Hippocampal formation (tissue), 2 donors: ENCODE results near the gene C19orf25.
"Not testable (repeated sequence)": the region's sequence is repeated elsewhere in the genome, so short reads cannot be mapped to it uniquely, and the experiment has no call there.

Experiments used
- DNase-seq, 2 donors: peaks; one replicate each; lab custom pipeline; 2025; lab: John Stamatoyannopoulos, UW

The C19orf25 gene

DNA sequence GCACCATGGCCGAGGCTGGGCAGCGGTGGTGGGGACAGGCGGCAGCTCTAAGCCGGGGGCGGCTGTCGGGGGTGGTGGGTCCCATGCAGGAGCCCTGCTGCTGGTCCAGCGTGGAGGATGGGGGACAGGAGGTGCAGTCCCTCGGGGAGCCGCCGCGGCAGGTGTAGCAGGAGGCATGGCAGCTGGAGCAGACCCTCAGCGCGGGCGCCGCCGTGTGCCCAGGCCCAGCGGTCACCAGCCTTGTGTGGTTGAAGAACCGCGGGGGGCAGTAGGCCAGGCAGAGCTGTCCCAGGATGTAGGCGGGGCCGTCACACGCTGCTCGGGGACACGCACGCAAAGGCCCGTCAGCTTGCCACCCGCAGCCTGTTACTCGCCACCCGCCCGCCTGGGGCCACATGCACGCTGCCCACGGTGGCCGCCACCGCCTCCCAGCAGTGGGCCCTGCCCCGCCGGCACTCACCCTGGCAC, 2.9 kb upstream of the C19orf25 start:
- DNase-seq = no peak

DNA sequence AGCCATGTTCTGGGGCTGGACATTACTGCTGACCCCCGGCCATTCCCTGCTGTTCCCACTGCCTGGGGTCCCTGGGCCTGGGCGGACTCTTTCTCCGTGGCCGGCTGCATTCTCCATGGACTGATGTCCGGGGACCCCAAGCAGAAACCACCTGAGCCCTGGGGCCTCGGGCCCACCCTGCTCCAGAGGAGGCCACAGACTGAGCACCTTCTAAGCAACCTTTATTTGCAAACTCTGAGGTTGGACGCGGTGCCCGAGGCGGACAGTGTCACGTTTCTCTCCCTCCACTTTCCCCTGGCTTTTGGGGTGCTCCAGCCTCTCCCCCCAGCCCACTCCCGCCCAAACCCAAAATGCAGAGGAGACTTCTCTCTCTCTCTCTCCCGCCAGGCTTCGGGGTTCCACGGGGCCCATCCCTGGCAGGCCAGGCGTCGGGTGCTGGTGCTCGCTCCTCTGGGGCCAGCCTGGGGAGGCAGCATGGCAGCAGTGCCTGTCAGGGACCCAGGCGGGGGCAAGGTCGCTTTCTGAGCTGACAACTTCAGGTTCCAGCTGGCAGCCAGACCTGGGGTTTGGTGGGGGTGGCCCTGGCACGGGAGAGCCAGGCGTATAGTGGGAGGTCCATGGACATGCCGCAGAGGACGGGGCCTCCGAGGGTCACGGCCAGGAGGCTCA, 2.3 kb upstream of the C19orf25 start:
- no peak for DNase-seq

DNA sequence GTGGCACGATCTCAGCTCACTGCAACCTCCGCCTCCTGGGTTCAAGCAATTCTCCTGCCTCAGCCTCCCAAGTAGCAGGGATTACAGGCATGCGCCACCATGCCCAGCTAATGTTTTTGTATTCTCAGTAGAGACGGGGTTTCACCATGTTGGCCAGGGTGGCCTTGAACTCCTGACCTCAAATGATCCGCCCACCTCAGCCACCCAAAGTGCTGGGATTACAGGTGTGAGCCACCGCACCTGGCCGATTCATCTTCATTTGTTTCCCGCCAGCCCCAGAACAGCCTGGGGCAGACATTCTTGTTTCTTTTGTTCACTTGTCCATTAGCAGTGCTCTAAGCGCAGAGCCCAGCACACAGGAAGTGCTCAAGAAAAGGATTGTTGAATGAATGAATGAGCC, 2.0 kb downstream of the C19orf25 start:
- not testable (repeated sequence) for DNase-seq

DNA sequence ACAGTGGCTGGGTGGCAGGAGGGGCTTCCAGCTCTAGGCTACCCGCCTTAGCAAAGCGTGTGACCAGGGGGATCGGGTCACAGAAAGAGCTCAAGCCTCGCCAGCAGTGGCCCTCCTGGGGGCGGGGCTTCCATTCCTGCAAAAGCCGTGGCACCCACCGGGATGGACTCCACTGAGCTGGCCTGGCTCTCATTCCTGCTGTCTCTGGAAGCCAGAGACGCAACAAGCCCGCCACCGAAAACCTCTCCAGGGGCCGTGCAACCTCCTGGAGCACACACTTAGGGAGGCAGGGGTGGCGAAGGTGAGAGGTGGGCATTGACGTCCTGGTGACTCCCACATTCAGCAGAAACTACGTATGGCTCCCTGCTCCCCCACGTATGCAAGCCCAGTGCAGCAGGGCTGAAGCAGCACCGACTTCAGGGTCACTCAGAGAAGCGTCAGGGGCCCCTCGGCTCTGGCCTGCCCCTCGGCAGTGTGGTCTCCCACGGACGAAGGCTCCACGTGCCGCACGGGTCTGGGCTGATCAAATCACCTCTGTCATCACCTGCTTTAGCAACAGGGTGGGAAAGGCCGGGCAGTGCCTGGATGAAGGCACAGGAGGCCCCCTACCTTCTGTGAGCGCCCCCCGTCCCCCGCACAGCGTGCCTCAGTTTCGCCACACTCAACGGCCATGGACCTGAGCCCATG, 3.1 kb downstream of the C19orf25 start:
- no peak for DNase-seq

DNA sequence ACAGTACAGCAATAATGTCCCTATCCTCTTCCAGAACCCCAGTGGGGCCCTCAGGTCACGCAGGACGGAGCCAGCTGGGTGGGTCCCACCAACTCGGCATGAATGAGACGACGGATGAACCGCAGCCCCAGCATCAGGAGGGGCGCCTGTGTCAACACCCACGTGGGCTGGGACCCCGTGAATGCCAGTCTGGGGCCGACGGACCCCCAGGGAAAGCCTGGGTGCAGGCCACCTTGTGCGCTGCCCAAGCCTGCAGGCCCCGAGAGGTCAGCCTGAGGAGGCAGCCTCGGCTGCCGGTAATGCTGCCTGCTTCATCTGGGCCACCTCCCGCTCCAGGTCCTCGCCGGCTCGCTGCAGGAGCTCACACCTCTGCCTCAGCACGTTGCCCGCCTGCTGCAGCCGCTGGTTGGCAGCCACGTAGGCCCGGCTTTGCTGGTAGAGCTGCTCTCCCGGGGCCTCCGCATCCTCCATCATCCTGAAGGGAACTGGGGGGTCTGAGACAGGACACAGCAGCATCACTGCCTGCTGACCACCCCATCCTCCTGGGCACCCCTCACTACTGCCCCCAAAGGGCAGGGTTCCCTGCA, 4.2 kb downstream of the C19orf25 start:
- DNase-seq = no peak

DNA sequence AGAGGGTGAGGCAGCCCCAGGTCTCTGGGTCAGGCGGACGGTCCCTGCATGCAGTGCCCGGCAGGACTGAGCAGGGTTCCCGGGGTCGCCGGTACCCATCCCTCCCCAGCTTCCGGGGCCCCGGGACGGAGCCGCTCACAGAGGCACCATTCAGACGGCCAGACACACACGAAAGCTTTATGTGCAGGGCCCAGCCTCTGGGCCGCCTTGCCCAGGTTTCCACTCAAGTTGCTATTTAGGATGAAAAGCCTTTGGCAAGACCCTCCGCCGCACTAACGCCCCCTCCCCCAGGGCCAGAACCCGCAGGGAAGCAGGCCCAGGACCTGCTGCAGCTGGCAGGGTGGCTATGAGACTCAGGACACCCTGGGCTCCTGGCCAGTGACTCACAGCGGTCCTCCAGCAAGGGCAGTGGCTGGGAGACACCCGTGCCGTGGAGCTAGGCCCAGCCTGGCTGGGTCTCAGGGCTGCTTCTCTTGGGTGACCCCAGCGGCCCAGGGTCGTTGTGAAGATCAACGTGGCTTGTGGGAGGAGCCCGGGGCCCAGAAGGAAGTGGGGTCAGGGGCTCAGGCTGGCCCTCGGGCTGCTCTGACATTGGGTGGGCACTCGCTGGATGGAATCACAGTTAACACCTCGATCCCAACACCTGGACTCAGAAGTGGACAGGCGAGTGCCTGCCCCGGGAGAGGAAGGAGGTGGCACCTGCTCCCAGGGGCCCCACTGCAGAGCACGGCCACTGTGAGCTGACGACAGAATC, 4.8 kb downstream of the C19orf25 start:
- peak; percentile 49 to 55 for DNase-seq

DNA sequence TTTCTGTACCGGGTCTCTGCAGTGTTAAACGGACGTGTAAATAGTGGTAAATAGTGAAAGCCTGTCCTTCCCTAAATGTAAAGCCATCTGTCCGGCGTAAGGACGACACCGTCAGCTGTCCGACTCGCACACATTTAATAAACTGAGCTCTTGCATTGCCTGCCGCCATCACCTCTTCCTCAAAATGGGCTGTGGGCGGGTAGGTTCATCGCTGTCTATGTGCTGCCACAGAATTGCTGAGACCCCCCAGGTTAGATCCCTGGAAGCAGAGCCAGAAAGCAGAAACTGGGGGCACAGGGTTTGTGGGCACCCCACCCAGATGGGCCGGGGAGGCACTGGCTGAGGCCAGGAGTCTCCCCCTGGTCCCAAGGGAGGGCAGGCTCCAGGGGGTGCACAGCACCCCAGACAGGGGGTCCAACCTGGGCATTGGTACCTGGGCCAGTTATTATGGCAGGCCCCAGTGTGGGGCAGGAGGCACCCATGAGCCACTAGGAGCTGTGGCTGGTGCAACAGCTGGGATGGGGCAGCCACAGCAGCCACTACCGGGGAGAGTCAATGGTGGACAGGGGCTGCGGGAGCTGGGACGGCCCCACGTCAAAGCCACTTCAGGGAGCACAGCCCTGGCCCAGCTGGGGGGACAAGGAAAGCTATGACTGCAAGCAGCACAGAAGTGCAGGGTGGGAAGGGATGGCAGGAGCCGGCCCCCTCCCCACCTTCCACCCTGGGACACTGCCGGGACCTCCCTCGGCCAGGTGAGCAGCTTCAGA, 5.7 kb downstream of the C19orf25 start:
- DNase-seq = no peak

DNA sequence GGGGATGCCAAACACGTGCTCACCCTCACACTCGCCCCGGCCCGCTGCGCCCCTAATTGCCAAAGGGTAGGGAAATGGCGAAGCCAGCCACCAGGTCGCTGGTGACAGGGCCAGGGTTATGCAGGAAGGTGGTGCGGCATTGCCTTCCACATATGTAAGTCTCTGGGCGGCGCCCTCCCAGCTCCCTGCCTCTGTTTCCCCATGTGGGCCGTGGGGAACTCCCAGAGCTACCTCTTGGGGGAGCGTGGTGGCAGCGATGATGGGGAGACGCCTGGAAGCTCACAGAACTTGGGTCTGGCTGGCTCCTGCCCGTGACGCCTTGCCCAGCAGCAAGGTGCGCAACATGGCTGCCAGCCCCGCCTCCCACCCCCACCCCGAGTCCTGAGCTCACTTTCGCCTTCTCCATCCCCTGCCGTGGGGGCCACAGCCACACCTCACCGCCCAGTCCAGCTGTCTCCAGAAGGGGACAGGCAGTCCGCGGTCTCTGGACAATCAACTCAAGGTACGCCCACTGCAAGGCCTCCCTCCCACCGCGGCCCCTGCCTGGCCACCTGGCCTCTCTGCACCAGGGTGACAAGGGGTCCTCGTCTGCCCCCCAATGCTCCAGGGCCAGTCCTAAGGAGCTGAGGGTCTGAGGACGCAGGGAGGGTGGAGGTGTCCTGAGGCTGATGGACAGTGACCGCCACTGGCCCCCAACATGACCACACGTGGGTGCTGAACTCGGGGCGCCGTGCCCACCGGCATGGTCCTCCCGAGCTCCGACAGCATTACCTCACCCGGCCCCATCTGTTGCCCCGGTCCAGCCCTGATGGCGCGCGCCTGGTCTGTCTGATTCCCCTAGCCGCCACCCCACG, 6.6 kb downstream of the C19orf25 start:
- no peak for DNase-seq

DNA sequence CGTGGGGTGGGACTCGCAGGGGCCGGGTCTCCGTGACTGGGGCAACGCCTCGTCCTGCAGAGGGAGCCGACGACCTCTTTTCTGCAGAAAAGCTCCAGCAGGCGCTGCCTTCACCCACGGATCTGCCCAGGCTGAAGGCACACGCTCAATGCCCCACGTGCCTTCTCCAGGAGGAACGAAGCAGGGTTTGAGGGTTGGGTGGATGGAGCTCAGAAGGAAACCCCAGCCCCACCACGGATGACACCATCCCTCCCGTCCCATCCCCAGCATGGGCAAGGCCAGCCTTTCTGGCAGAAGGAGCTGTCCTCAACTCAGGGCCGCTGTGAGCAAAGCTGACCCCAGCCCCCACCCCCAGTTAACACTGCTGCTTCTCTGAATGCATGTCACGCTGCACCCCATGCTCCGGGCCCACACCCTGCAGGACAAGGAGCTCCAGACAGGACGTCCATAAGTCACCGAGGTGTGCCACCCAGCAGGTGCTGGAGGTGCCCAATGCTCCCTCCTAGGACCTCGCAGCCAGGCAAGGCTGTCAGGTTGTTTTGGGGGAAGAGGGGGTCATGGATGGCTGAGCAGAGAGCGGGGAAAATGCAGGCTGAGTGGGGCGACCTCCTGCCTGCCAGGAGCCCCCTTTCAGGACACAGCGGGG, 7.4 kb downstream of the C19orf25 start:
- DNase-seq = peak in 1 of 2 donors; percentile 45

DNA sequence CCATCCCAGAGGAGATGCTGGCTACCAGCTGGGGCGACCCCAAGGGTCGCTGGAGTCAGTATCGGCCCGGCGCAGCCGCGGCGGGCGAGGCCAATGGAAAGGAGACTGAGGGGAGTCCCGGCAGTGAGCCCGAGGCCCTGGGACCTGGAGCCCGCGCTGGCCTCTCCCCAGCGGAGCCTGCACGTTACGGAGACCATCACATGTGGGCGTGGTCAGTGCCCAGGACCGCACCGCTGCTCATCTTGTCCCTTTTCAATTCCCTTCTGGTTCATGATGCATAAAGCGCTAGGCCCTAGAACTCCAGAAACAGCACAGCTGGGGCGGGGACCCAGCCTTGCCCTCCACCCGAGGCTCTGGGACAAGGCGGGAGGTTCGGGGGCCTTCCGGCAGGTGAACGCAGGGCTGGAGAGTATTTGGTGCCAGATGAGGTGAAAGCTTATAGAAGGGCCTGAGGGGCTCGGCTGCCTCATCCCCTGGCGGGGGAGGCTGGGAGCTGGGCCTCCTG, 8.0 kb downstream of the C19orf25 start:
- DNase-seq = no peak

DNA sequence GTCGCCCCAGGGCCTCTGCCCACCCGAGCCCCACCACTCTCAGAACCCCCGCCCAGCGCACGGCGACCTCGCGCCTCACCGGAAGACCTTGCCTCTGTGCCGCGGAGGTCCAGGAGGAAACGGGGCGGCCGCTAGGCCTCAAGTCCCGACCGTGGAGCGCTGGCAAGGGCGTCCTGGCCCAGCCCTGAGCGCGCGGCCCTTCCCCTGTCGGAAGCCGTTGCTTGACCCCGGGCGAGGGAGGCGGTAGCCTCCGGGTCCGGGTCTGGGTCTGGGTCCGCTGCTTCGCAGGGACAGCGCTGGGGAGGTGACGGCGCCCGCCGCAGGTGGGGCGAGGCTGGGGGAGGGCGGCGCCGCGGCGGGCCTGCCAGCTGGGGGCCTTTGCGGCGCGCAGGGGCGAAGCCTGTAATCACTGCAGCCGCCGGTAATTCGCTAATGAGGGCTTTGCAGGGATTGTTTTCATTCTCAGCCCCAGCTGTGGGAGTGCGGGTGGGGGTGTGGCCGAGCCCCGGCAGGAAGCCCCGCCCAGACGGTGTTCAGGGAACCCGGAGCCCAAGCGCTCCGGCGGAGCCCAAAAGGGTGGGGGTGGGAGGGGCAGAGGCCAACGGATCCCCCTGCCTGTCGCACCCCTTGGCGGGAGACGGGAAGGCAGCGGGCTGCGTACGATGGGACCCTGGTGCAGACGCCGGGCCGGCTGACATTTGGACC, 8.6 kb downstream of the C19orf25 start:
- peak in 1 of 2 donors; percentile 25 for DNase-seq

DNA sequence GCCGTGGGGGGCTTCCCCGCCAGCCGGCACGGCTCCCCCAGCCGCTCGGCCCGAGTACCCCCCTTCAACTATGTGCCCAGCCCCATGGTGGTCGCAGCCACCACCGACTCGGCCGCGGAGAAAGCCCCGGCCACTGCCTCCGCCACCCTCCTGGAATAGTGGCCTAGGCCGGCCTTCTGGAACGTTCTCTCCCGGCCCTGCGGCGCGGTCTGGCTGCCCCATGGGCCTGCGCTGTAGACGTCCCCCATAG, 9.0 kb downstream of the C19orf25 start:
- no peak for DNase-seq

DNA sequence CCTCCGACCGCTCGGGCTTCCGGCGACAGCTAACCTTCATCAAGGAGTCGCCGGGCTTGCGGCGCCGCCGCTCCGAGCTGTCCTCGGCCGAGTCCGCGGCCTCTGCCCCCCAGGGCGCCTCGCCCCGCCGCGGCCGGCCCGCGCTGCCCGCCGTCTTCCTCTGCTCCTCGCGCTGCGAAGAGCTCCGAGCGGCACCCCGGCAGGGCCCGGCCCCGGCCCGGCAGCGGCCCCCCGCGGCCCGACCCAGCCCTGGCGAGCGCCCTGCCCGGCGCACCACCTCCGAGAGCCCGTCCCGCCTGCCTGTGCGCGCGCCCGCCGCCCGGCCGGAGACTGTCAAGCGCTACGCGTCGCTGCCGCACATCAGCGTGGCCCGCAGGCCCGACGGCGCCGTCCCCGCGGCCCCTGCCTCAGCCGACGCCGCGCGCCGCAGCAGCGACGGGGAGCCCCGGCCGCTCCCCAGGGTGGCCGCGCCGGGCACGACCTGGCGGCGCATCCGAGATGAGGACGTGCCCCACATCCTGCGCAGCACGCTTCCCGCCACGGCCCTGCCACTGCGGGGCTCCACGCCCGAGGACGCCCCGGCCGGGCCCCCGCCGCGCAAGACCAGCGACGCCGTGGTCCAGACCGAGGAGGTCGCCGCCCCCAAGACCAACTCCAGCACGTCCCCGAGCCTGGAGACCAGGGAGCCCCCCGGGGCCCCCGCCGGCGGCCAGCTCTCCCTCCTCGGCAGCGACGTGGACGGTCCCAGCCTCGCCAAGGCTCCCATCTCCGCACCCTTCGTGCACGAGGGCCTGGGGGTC, 9.6 kb downstream of the C19orf25 start:
- DNase-seq = no peak

DNA sequence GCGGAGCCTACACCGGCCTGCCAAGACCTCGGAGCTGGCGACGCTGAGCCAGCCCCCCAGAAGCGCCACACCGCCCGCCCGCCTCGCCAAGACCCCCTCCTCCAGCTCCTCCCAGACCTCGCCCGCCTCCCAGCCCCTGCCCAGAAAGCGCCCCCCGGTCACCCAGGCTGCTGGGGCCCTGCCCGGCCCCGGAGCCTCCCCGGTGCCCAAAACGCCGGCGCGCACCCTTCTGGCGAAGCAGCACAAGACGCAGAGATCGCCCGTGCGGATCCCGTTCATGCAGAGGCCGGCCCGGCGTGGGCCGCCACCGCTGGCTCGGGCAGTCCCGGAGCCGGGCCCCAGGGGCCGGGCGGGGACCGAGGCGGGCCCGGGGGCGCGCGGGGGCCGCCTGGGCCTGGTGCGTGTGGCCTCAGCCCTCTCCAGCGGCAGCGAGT, 10.2 kb downstream of the C19orf25 start:
- DNase-seq = no peak

DNA sequence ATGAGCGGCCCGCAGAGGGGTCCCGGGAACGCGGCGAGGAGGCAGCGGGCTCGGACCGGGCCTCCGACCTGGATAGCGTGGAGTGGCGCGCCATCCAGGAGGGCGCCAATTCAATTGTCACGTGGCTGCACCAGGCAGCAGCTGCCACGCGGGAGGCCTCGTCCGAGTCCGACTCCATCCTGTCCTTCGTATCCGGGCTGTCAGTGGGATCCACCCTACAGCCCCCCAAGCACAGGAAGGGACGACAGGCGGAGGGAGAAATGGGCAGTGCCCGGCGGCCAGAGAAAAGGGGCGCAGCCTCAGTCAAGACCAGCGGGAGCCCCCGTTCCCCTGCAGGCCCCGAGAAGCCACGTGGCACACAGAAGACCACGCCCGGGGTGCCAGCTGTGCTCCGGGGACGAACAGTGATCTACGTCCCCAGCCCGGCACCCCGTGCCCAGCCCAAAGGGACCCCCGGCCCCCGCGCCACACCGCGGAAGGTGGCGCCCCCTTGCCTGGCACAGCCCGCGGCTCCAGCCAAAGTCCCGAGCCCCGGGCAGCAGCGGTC, 10.7 kb downstream of the C19orf25 start:
- no peak for DNase-seq

DNA sequence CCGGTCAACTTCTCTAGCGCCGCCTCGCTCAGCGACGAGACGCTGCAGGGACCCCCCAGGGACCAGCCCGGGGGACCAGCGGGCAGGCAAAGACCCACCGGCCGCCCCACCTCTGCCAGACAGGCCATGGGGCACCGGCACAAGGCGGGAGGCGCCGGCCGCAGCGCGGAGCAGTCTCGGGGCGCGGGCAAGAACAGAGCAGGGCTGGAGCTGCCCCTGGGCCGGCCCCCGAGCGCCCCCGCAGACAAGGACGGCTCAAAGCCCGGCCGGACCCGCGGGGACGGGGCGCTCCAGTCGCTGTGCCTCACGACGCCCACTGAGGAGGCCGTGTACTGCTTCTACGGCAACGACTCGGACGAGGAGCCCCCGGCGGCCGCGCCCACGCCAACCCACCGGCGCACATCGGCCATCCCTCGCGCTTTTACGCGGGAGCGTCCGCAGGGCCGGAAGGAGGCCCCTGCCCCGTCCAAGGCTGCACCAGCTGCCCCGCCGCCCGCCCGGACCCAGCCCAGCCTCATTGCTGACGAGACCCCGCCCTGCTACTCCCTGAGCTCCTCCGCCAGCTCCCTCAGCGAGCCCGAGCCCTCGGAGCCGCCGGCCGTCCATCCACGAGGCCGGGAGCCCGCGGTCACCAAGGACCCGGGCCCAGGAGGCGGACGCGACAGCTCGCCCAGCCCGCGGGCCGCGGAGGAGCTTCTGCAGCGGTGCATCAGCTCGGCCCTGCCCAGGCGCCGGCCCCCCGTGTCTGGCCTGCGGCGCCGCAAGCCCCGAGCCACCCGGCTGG, 11.3 kb downstream of the C19orf25 start:
- DNase-seq = no peak

DNA sequence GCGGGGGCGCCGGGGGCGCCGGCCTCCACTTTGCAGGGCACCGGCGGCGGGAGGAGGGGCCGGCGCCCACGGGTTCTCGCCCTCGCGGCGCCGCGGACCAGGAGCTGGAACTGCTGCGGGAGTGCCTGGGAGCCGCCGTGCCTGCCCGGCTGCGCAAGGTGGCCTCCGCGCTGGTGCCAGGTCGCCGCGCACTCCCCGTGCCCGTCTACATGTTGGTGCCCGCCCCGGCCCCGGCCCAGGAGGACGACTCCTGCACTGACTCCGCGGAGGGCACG, 11.9 kb downstream of the C19orf25 start:
- no peak for DNase-seq
